Measurements from ENCODE around the gene COL21A1.

The COL21A1 gene

GRCh38 chr6:56188429-56188828 is 59.0 kb downstream of the COL21A1 start:
- no peak for DNase-seq

- DNase-seq, result no peak
These were observed 59.7 kb downstream of the COL21A1 start for GRCh38 chr6:56187686-56188085.

- DNase-seq, result no peak
These were observed 70.6 kb downstream of the COL21A1 start for GRCh38 chr6:56176741-56177140.

- DNase-seq, result no peak
These were observed 74.2 kb downstream of the COL21A1 start for GRCh38 chr6:56173228-56173627.

GRCh38 chr6:56172144-56172543 is 75.2 kb downstream of the COL21A1 start:
- DNase-seq, result no peak

- no peak for DNase-seq
These were observed 78.0 kb downstream of the COL21A1 start for GRCh38 chr6:56169366-56169765.

GRCh38 chr6:56168596-56168995 is 78.8 kb downstream of the COL21A1 start:
- DNase-seq, result no peak

- DNase-seq, result no peak
These were observed 85.3 kb downstream of the COL21A1 start for GRCh38 chr6:56162081-56162480.

- DNase-seq, result no peak
These were observed 86.9 kb downstream of the COL21A1 start for GRCh38 chr6:56160489-56160888.

GRCh38 chr6:56158571-56158970 is 88.8 kb downstream of the COL21A1 start:
- no peak for DNase-seq

- no peak for DNase-seq
These were observed 90.7 kb downstream of the COL21A1 start for GRCh38 chr6:56156643-56157042.

- no peak for DNase-seq
These were observed 91.7 kb downstream of the COL21A1 start for GRCh38 chr6:56155634-56156141.

GRCh38 chr6:56154076-56154475 is 93.3 kb downstream of the COL21A1 start:
- DNase-seq, result no peak

GRCh38 chr6:56152611-56153010 is 94.8 kb downstream of the COL21A1 start:
- no peak for DNase-seq

- no peak for DNase-seq
These were observed 95.7 kb downstream of the COL21A1 start for GRCh38 chr6:56151609-56152224.

- DNase-seq, result no peak
These were observed 98.7 kb downstream of the COL21A1 start for GRCh38 chr6:56148488-56149186.

GRCh38 chr6:56147766-56148165 is 99.6 kb downstream of the COL21A1 start:
- no peak for DNase-seq

- no peak for DNase-seq
These were observed 101.3 kb downstream of the COL21A1 start for GRCh38 chr6:56146086-56146485.

GRCh38 chr6:56145616-56146015 is 101.8 kb downstream of the COL21A1 start:
- DNase-seq, result no peak

- DNase-seq, result no peak
These were observed 102.6 kb downstream of the COL21A1 start for GRCh38 chr6:56144538-56145324.

GRCh38 chr6:56143796-56144195 is 103.6 kb downstream of the COL21A1 start:
- DNase-seq, result no peak

- no peak for DNase-seq
These were observed 107.3 kb downstream of the COL21A1 start for GRCh38 chr6:56140090-56140489.

All from hypothalamus (tissue), 51 donors.